Measurements from ENCODE around the gene ANKDD1B. TPM values are rescaled to one million over a fixed set of nuclear protein-coding genes. Genes with fewer than 3 reads are reported as not detected.
"Not testable (repeated sequence)": the region's sequence is repeated elsewhere in the genome, so short reads cannot be mapped to it uniquely, and the experiment has no call there.

The ANKDD1B gene
- total RNA-seq, 3 donors from 2014 or later (not counting 1 experiment from before 2014, with no cell fraction given) = 0.52 to 0.66 (median 0.55) TPM

DNA sequence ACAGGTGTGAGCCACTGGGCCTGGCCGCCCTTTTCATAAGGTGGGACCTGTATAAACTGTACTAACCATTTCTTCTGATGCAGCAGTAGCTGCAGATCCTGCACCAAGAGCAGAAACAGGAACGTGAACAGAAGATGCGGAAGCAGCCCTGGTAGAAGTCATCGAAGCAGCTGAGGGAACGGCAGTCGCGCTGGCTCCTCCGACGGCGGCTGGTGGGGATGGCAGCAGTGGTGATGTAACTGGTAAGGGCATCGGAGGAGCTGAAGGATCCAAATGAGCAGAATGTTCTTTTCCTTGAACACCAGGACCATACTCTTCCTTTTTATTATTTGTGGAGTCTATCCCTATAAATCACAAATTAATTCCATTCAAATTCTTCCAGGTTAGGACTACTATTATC is 73.9 kb downstream of the ANKDD1B start:
- H3K4me1 Mint-ChIP-seq = peaks cover 0 to 5% of the 10 kb centered on the region in 2 donors
- DNase-seq (no peak), ATAC-seq (no peak)
- no peak overlapping the region for H3K27ac Mint-ChIP-seq
- Histone ChIP-seq H3K27ac (ENCODE audit: low read length) (no peak overlapping the region), H3K27me3 (ENCODE audit: control insufficient read depth, insufficient read depth, low read length) (no peaks in the 10 kb centered on the region), H3K9me3 (ENCODE audit: control insufficient read depth, insufficient read depth, low read length) (no peaks in the 10 kb centered on the region), H3K36me3 (ENCODE audit: control insufficient read depth, insufficient read depth, low read length) (peaks cover 48% of the 10 kb centered on the region), H3K4me1 (ENCODE audit: control insufficient read depth, insufficient read depth, low read length) (no peaks in the 10 kb centered on the region), H3K4me3 (ENCODE audit: low read length) (no peak overlapping the region)
- H3K4me3 Mint-ChIP-seq = no peak overlapping the region
- TF ChIP-seq, protein P1, sequence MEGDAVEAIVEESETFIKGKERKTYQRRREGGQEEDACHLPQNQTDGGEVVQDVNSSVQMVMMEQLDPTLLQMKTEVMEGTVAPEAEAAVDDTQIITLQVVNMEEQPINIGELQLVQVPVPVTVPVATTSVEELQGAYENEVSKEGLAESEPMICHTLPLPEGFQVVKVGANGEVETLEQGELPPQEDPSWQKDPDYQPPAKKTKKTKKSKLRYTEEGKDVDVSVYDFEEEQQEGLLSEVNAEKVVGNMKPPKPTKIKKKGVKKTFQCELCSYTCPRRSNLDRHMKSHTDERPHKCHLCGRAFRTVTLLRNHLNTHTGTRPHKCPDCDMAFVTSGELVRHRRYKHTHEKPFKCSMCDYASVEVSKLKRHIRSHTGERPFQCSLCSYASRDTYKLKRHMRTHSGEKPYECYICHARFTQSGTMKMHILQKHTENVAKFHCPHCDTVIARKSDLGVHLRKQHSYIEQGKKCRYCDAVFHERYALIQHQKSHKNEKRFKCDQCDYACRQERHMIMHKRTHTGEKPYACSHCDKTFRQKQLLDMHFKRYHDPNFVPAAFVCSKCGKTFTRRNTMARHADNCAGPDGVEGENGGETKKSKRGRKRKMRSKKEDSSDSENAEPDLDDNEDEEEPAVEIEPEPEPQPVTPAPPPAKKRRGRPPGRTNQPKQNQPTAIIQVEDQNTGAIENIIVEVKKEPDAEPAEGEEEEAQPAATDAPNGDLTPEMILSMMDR (IDR thresholded peaks at IDR 0.05) = no peak
- intact Hi-C loops (cut with micrococcal nuclease) = no loop called here
- H3K27me3 Mint-ChIP-seq (ENCODE audit: low read depth in 2 of 2) = no peaks in the 10 kb centered on the region
- H3K9me3 Mint-ChIP-seq = no peaks in the 10 kb centered on the region
- 98% methylated on average over 11 of the region's 11 CpGs for WGBS (ENCODE audit: insufficient coverage)
- no peaks in the 10 kb centered on the region for H3K36me3 Mint-ChIP-seq

DNA sequence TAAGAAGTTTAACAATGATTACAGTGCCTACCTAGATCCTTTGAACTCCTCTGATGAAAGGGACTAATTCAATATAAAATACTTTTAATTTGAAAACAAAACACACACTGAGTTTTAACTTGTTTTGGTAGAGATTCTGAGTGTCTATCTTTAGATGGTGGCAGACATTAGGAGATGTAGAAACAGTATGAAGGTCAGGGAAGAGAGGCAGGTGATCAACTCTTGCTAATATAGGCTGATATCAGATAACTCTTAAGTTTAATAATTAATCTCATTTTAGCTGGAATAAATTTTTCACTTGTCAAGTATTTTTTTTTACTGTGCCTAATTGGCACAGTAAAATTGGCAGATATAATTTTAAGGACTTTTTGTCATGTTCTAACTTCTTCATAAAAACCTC is 75.2 kb downstream of the ANKDD1B start:
- ATAC-seq (no peak), DNase-seq (no peak)
- Histone ChIP-seq H3K4me1 (ENCODE audit: control insufficient read depth, insufficient read depth, low read length) (no peaks in the 10 kb centered on the region), H3K9me3 (ENCODE audit: control insufficient read depth, insufficient read depth, low read length) (no peaks in the 10 kb centered on the region), H3K27me3 (ENCODE audit: control insufficient read depth, insufficient read depth, low read length) (no peaks in the 10 kb centered on the region), H3K27ac (ENCODE audit: low read length) (no peak overlapping the region), H3K4me3 (ENCODE audit: low read length) (no peak overlapping the region), H3K36me3 (ENCODE audit: control insufficient read depth, insufficient read depth, low read length) (peaks cover 48% of the 10 kb centered on the region)
- intact Hi-C loops (cut with micrococcal nuclease) = no loop called here
- Mint-ChIP-seq H3K4me1 (peaks cover 6% of the 10 kb centered on the region in 2 donors), H3K4me3 (no peak overlapping the region), H3K36me3 (no peaks in the 10 kb centered on the region), H3K27me3 (ENCODE audit: low read depth in 2 of 2) (no peaks in the 10 kb centered on the region), H3K27ac (no peak overlapping the region), H3K9me3 (no peaks in the 10 kb centered on the region)
- TF ChIP-seq, protein P1 (IDR thresholded peaks at IDR 0.05) = no peak

DNA sequence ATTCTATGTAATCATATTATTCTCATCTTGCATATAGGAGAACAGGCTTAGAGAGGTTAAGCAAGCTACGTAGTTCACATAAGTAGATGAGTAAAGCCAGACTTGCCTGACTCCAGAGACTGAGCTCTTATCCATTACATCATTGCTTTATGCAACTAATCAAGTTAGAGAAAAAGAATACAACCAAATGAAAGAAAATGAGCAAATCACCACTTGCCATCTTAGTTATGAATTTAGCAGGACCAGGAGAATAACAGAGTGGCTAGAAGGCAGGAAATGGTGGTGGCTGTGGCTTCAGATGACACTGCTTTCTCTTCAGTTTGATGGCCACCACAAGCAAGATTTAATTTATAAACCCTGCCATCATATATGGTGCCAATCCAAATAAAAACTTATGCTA is 79.4 kb downstream of the ANKDD1B start:
- Mint-ChIP-seq H3K36me3 (peaks cover 6% of the 10 kb centered on the region), H3K27ac (peak overlapping the region; percentile 10 to 72)

DNA sequence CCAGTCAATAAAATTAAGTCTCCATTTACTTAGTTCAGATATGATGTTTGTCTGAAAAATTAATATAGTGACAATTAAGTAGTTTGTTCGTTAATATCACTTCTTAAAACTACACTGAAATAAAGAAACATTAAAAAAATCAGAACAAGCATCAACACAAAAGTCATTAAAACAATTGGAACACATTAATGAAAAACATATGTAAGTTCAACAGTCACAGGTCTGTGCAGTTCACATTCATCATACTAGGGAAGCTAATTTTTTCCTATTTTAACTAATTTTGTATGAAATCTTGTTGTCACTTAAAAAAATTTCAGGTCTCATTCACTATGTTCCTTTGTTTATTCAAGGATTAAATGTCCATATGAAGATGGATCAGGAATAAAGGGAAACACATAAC is 83.5 kb downstream of the ANKDD1B start:
- no CpG with 5 or more reads among the region's 1 CpG for WGBS (ENCODE audit: insufficient coverage)
- no peak overlapping the region for H3K4me3 ChIP-seq (ENCODE audit: low read length)
- DNase-seq = no peak
- no peaks in the 10 kb centered on the region for H3K27me3 ChIP-seq (ENCODE audit: control insufficient read depth, insufficient read depth, low read length)
- Mint-ChIP-seq H3K4me1 (peaks cover 13 to 16% of the 10 kb centered on the region in 2 donors), H3K9me3 (no peaks in the 10 kb centered on the region), H3K36me3 (peaks cover 6% of the 10 kb centered on the region), H3K27me3 (ENCODE audit: low read depth in 2 of 2) (no peaks in the 10 kb centered on the region), H3K4me3 (no peak overlapping the region), H3K27ac (peak overlapping the region in 1 of 2 donors; percentile 59)
- TF ChIP-seq, protein P1 (IDR thresholded peaks at IDR 0.05) = no peak
- intact Hi-C loops (cut with micrococcal nuclease) = no loop called here
- peaks cover 20% of the 10 kb centered on the region for H3K36me3 ChIP-seq (ENCODE audit: control insufficient read depth, insufficient read depth, low read length)
- no peaks in the 10 kb centered on the region for H3K9me3 ChIP-seq (ENCODE audit: control insufficient read depth, insufficient read depth, low read length)
- no peaks in the 10 kb centered on the region for H3K4me1 ChIP-seq (ENCODE audit: control insufficient read depth, insufficient read depth, low read length)
- H3K27ac ChIP-seq (ENCODE audit: low read length) = no peak overlapping the region
- ATAC-seq = no peak

More for the DNA sequence above, 79.4 kb downstream of the ANKDD1B start:
- no peak for DNase-seq
- Mint-ChIP-seq H3K4me3 (no peak overlapping the region), H3K9me3 (no peaks in the 10 kb centered on the region), H3K4me1 (peaks cover 6% of the 10 kb centered on the region in 2 donors), H3K27me3 (ENCODE audit: low read depth in 2 of 2) (no peaks in the 10 kb centered on the region)
- no peaks in the 10 kb centered on the region for H3K4me1 ChIP-seq (ENCODE audit: control insufficient read depth, insufficient read depth, low read length)
- no CpG with 5 or more reads among the region's 1 CpG for WGBS (ENCODE audit: insufficient coverage)
- peak; percentile 41 to 86 (median 86) for ATAC-seq
- TF ChIP-seq, protein P1 (IDR thresholded peaks at IDR 0.05) = no peak
- peaks cover 55% of the 10 kb centered on the region for H3K36me3 ChIP-seq (ENCODE audit: control insufficient read depth, insufficient read depth, low read length)
- H3K9me3 ChIP-seq (ENCODE audit: control insufficient read depth, insufficient read depth, low read length) = no peaks in the 10 kb centered on the region
- no peaks in the 10 kb centered on the region for H3K27me3 ChIP-seq (ENCODE audit: control insufficient read depth, insufficient read depth, low read length)
- peak overlapping the region; percentile 20 for H3K27ac ChIP-seq (ENCODE audit: low read length)
- no peak overlapping the region for H3K4me3 ChIP-seq (ENCODE audit: low read length)
- intact Hi-C loops (cut with micrococcal nuclease) = no loop called here

DNA sequence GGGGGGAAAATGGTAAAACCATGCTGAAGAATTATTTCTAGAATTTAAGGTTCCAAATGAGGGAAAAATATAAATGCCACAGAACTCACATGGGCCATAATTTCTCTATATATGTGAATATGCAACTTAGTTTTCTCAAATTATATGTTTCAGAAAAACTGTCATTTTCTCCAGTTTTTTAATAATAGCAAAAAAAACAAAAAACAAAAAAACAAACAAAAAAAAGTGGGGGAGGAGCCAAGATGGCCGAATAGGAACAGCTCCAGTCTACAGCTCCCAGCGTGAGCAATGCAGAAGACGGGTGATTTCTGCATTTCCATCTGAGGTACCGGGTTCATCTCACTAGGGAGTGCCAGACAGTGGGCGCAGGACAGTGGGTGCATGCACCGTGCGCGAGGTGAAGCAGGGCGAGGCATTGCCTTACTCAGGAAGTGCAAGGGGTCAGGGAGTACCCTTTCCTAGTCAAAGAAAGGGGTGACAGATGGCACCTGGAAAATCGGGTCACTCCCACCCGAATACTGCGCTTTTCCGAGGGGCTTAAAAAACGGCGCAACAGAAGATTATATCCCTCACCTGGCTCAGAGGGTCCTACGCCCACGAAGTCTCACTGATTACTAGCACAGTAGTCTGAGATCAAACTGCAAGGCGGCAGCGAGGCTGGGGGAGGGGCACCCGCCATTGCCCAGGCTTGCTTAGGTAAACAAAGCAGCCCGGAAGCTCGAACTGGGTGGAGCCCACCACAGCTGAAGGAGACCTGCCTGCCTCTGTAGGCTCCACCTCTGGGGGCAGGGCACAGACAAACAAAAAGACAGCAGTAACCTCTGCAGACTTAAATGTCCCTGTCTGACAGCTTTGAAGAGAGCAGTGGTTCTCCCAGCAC is 84.5 kb downstream of the ANKDD1B start:
- H3K9me3 ChIP-seq (ENCODE audit: control insufficient read depth, insufficient read depth, low read length); H3K27ac ChIP-seq (ENCODE audit: low read length); H3K4me3 ChIP-seq (ENCODE audit: low read length); H3K27me3 Mint-ChIP-seq (ENCODE audit: low read depth in 2 of 2); intact Hi-C loops (cut with micrococcal nuclease); H3K4me3 Mint-ChIP-seq; H3K4me1 ChIP-seq (ENCODE audit: control insufficient read depth, insufficient read depth, low read length); DNase-seq; H3K27me3 ChIP-seq (ENCODE audit: control insufficient read depth, insufficient read depth, low read length); ATAC-seq; H3K36me3 Mint-ChIP-seq; H3K9me3 Mint-ChIP-seq: not testable (repeated sequence)
- 95% methylated on average over 22 of the region's 22 CpGs for WGBS (ENCODE audit: insufficient coverage)
- H3K4me1 Mint-ChIP-seq = peaks cover 9 to 13% of the 10 kb centered on the region in 2 donors
- peak overlapping the region in 1 of 2 donors; percentile 59 for H3K27ac Mint-ChIP-seq
- peaks cover 17% of the 10 kb centered on the region for H3K36me3 ChIP-seq (ENCODE audit: control insufficient read depth, insufficient read depth, low read length)
